DMS53 (cell line): ENCODE results near the gene NECTIN1.
A peak's percentile ranks its signal among the peaks of the same experiment; 100 is the strongest.
"Not testable (repeated sequence)": the region's sequence is repeated elsewhere in the genome, so short reads cannot be mapped to it uniquely, and the experiment has no call there.

Experiments used
- DNase-seq: peaks from one replicate; lab custom pipeline; 2025; lab: John Stamatoyannopoulos, UW

The NECTIN1 gene

GRCh38 chr11:119616586-119617339 lies 112.2 kb downstream of the NECTIN1 start:
- DNase-seq, result no peak

DNA sequence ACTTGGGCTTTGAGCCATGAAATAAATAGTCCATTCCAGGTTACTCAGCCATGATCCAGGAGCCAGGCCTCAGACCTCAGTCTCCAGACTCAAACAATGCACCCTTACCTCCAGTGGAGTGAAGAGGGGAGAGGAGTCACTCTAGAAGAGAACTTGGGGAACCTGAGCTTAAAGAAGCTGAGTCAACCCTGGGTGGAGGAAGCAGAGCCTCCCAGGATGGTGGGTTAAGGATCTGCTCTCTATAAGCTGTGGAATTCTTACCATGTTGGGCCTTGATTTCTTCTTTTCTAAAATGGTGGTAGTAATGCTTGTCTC lies 113.2 kb downstream of the NECTIN1 start:
- DNase-seq, result no peak

DNA sequence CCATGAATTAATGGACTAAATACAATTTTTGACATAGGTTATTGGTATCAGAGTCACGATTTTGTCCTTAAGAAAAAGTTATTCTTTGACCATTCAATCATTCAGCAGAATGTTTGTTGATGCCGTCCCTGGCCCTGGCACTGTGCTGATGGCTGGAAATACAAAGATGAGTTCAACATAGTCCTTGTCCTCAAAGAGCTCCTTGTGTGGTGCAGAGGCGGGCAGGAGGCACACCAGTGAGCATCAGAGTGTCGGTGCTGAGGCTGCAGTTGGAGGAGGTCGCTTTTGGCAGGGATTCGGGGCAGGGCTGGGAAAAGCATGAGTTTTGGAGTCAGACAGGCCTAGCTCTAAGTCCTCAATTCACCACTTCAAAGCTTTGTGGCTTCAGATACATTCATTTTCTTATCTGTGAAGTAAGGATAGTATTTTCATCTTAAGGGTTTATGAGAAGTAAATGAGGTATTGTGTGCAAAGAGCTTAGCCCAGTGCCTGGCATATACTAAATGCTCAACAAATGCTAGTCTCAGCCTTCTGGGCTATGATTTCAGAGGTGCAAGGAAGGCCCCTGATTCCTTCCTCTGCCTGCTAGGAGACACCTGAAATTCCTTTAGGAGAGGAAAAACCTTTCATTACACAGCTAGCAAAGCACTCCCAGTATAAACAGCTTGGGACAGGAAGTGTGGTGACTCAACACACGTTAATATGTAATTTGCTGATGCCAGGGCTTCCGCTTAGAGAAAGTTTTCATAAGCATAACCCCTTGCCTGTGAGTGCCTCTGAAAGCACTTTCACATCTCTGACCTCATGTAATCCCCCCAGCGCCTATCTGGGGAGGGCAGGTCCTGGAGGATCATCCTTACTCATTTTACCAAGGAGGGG lies 113.8 kb downstream of the NECTIN1 start:
- DNase-seq, result peak; percentile 82

DNA sequence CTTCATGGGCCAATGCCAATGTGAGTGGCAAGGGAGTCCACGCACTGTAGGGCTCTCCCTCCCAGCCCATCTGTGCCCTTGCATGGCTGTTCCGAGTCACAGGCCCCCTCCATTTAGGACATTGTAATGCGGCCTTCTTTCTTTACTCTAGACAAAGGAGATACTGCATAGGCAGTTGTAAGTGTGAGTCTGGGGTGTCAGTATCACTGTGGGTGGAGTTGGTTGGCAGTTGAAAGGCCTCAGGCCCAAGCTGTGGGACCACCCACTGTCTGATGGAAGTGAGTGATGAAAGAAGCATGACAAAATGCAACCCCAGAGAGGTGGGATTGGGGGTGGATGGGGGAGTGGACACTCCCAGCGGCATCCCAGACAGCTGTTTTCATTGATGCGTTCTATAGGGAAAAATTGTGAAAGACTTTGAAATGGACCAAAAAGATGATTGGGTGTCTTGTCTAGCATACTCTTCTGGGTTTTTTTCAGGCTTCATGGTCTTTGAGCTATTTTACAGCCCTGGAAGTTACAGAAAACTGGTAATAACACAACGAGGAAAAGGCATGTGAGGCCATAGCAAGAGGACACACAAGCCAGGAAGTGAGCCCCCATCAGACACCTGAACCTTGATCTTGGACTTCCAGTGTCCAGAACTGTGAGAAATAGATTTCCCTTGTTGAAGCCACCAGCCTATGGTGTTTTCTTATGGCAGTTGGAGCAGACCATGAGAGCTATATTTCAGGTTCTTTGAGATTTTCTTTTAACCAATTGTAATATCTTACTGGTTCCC lies 114.6 kb downstream of the NECTIN1 start:
- no peak for DNase-seq

DNA sequence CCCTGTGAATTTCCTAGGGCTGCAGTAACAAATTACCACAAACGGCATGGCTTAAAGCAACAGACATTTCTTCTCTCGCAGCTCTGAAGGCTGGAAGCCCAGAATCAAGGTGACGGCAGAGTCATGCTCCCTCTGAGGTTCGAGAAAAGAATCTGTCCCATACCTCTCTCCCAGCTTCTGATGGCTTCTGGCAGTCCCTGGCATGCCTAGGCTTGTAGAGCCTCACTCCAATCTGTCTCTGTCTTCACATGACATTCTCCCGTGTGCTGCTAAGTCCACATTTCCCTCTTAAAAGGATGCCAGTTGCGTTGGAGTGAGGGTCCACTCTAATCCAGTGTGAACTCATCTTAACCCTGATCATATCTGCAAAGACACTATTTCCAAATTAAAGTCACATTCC lies 116.2 kb downstream of the NECTIN1 start:
- DNase-seq, result no peak

- DNase-seq, result no peak
These were observed 118.1 kb downstream of the NECTIN1 start for GRCh38 chr11:119610836-119611426.

GRCh38 chr11:119608781-119609180 lies 120.2 kb downstream of the NECTIN1 start:
- no peak for DNase-seq

DNA sequence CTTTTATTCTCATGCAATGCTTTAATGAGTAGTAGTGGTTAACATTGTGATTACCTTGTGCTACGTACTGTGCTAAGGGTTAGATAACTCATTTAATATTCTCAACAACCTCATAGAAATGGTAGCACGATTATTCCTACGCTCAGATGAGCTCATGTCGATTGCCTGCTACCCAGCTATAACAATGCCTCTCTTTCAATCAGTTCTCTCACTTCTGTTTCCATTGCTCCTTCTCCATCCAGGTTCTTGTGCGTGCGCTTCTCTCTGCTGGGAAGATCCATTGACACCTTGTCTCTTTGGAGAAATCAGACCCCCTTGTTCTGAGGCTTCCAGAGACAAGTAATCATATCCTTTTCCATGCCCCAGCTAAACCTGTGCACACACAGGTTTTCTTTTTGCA lies 120.8 kb downstream of the NECTIN1 start:
- DNase-seq, result no peak

GRCh38 chr11:119607726-119608125 lies 121.3 kb downstream of the NECTIN1 start:
- no peak for DNase-seq

DNA sequence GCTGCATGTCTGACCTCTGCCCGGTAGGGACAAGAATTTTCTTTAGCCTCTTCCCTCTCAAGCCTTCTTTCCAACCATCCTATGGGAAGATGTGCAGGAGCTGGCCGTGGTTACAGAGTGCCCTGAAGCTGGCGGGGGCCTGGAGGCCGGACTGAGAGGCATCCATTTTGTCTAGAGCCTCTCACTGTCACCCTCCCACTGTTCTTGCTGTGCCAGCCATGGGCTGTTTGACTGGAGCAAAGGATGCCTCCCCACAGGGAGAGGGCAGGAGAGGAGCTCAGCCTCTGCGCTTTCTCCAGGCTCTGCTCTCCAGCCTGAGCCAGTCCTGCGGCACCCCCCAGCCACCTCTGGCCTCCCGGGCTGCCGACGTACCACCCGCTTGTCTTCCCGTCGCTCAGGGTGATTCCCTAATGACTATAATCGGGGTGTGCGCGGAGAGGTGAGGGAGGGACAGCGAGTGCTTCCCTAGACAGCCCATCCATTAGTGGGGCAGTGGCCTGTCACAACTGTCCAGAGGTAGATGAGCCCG lies 123.8 kb downstream of the NECTIN1 start:
- no peak for DNase-seq

- DNase-seq, result peak; percentile 64
These were observed 126.1 kb downstream of the NECTIN1 start for GRCh38 chr11:119602745-119603373.

GRCh38 chr11:119599864-119600541 lies 129.0 kb downstream of the NECTIN1 start:
- no peak for DNase-seq

GRCh38 chr11:119595941-119596340 lies 133.1 kb downstream of the NECTIN1 start:
- DNase-seq, result not testable (repeated sequence)

DNA sequence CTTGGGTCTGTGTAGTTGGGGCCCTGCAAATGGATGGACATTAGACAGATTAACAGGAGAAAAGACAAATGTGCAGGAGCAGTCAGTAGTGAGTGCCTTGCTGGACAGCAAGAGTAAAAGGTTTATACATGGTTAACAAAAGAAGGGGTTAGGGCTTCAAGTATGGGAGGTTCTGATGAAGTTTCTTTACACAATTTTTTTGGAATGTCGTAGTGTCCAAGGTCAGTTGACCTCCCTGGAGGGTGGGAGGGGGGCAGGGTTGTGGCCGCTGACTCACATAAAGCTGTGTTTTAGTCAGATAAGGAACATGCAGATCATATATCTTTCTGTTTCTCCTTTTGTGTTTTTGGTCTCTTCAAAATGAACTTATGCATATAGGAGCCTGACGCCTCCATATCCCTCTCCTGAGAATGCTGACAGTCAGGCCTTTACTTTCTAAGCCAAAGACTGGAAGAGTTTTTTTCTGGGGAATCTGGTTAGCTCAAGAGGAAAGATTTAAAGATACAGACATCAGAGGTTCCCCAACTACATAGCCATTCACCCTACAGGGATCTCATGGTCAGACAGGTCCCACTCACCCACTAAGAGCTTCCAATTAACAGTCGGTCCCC lies 134.3 kb downstream of the NECTIN1 start:
- DNase-seq, result no peak

- no peak for DNase-seq
These were observed 135.7 kb downstream of the NECTIN1 start for GRCh38 chr11:119593346-119593745.

- no peak for DNase-seq
These were observed 136.4 kb downstream of the NECTIN1 start for GRCh38 chr11:119592642-119593041.

GRCh38 chr11:119591836-119592310 lies 137.1 kb downstream of the NECTIN1 start:
- no peak for DNase-seq

DNA sequence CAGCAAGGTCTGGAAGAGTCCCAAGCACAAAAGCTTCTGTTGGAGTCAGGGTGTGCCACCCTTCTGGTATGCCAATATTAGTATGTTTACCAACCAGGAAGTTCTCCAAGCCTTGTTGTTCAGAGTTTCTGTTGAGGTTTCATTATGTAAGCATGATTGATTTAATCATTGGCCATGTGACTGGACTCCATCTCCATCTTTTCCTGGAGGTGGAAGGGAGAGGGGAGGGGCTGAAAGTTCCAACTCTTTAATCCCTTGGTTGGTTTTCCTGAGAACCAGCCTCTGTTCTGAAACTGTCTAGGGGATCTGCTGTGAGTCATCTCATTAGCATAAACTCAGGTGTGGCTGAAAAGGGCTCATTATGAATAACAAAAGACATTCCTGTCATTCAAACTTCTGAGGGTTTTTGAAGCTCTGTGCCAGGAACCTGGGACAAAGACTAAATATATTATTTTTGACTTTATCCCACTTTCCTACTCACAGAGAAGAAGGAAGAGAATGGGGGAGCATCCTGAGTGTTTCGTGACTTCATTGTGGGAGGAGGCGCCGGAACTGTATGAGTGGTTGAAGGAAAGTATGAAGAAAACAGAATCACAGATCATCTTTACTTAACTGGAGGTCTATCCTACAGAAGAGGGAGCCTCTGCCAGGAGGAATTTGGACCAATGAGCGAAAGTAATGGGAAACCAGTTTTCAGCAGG lies 138.2 kb downstream of the NECTIN1 start:
- DNase-seq, result peak; percentile 52

DNA sequence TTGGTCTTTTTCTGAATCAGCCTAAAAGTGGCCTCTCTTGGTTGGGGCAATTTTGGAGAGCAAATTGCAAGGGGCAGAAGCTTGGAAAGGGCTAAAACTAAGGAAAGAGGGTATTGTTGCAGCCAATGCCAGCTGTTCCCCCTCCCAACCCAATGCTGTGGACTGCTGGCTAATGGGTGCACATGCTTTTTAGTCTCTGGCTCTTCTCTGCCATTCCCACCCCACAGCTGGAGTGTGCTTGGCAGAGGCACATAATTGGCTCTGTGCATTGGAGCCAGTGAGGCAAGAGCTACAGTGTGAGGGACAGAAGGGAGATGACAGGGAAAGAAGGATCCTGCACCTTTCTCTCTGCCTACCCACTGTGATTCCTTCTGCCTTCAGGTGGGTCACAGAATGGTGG lies 140.0 kb downstream of the NECTIN1 start:
- DNase-seq, result no peak
